Hematopoietic multipotent progenitor cell treated with erythropoietin and hydrocortisone succinate and interleukin-3 and kit ligand, for 8 days (in vitro differentiated cells): ENCODE data around the gene DYRK3.
A peak's percentile ranks its signal among the peaks of the same experiment; 100 is the strongest.
"Not testable (repeated sequence)": the region's sequence is repeated elsewhere in the genome, so short reads cannot be mapped to it uniquely, and the experiment has no call there.

ENCODE experiments used
- DNase-seq: peaks from one replicate; pipeline ENCODE4 v3.0.0-alpha.2; 2015

Gene DYRK3

GRCh38 chr1:206633708-206634121 lies 1.6 kb upstream of the DYRK3 start:
- DNase-seq, result no peak

- DNase-seq, result peak; percentile 91
Measured at GRCh38 chr1:206634365-206635079, 814 bp upstream of the DYRK3 start.

GRCh38 chr1:206635978-206636345 lies 626 bp downstream of the DYRK3 start:
- peak; percentile 69 for DNase-seq

GRCh38 chr1:206636671-206637070 lies 1.3 kb downstream of the DYRK3 start:
- DNase-seq, result no peak

- no peak for DNase-seq
Measured at GRCh38 chr1:206637605-206638004, 2.3 kb downstream of the DYRK3 start.

GRCh38 chr1:206642074-206642473 lies 6.7 kb downstream of the DYRK3 start:
- not testable (repeated sequence) for DNase-seq

GRCh38 chr1:206643118-206643698 lies 7.9 kb downstream of the DYRK3 start:
- no peak for DNase-seq

- no peak for DNase-seq
Measured at GRCh38 chr1:206646504-206646903, 11.2 kb downstream of the DYRK3 start.

- no peak for DNase-seq
Measured at GRCh38 chr1:206647224-206647623, 11.9 kb downstream of the DYRK3 start.

GRCh38 chr1:206649261-206649921 lies 14.1 kb downstream of the DYRK3 start:
- peak; percentile 56 for DNase-seq

- DNase-seq, result no peak
Measured at GRCh38 chr1:206651014-206651413, 15.7 kb downstream of the DYRK3 start.

GRCh38 chr1:206651958-206652890 lies 16.9 kb downstream of the DYRK3 start:
- DNase-seq, result peak; percentile 95

GRCh38 chr1:206653715-206654459 lies 18.6 kb downstream of the DYRK3 start:
- no peak for DNase-seq

- no peak for DNase-seq
Measured at GRCh38 chr1:206654828-206655227, 19.5 kb downstream of the DYRK3 start.

GRCh38 chr1:206655471-206655882 lies 20.1 kb downstream of the DYRK3 start:
- no peak for DNase-seq

GRCh38 chr1:206656936-206657335 lies 21.6 kb downstream of the DYRK3 start:
- DNase-seq, result no peak

- DNase-seq, result no peak
Measured at GRCh38 chr1:206657751-206658150, 22.4 kb downstream of the DYRK3 start.

- peak; percentile 75 for DNase-seq
Measured at GRCh38 chr1:206658264-206658980, 23.1 kb downstream of the DYRK3 start.

- no peak for DNase-seq
Measured at GRCh38 chr1:206658981-206659273, 23.6 kb downstream of the DYRK3 start.

GRCh38 chr1:206660136-206660535 lies 24.8 kb downstream of the DYRK3 start:
- no peak for DNase-seq

GRCh38 chr1:206661161-206661820 lies 26.0 kb downstream of the DYRK3 start:
- DNase-seq, result no peak
